Dermis blood vessel endothelial cell (primary cell): ENCODE measurements around the gene SSTR5. TPM values are rescaled to one million over a fixed set of nuclear protein-coding genes. Genes with fewer than 3 reads are reported as not detected.
"Not testable (repeated sequence)": the region's sequence is repeated elsewhere in the genome, so short reads cannot be mapped to it uniquely, and the experiment has no call there.

Experiments used
- DNase-seq: peaks from one replicate; pipeline ENCODE4 v3.0.0; 2010
- total RNA-seq: library from RNA; depleted of rRNA; stranded (reverse); fragments of >200 nt; gene quantifications from 2 replicates; pipeline ENCODE4 v1.2.3, GENCODE V29; 2014

SSTR5 gene
- total RNA-seq, 1 donor from 2014 or later, result 0.17 TPM

DNA sequence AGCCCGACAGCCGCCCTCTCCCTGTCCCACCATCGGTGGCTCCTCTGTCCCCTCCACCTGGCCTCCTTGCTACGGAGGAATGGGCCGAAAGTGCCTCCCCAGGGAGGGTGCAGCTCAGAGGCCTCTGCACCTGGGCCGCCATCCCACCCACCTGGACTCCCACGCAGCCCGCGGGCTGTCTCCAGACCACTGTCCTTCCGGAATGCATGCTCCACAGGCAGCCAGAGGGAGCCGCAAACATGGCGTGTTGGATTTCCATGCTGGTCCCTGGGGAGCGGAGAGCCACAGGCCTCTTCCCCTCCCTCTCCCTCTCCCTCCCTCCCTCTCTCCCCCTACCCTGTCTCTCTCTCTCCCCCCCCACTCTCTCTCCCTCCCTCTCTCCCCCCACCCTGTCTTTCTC is 3.0 kb downstream of the SSTR5 start:
- DNase-seq, result no peak

DNA sequence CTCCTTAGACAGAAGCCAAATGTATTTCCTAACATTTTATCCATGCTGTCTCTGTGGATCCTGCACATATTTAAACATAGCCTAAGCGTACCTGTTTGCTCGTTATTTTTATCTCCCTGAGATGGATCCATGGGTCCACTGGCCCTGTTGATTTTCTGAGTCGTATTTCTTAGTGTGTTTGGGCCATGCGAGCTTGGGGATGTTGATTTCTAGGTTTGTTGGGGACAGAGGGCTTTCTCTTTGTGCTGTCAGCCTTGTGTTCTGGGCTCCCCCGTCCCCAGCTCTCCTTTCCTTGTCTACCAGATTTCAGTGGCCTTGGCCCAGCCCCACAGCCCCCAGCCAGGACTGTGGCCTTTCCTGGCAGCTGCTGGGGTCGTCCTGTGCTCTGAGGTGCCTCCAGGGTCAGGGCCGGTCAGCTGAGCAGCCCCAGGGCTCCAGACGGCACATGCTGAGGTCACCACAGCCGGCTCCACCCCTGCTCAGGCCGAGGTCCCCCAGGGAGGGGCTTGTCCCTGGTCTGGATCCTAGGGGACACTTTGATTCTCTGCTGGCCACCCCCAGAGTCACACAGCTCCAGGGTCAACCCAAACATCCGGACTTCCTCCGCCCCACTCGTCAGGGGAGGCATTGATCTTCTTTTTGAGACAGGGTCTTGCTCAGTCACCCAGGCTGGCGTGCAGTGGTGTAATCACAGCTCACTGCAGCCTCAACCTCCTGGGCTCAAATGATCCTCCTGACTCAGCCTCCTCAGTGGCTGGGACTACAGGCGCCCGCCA is 4.4 kb downstream of the SSTR5 start:
- DNase-seq, result no peak

GRCh38 chr16:1077877-1078578 is 5.5 kb downstream of the SSTR5 start:
- no peak for DNase-seq

GRCh38 chr16:1078579-1079021 is 6.1 kb downstream of the SSTR5 start:
- peak; percentile 86 for DNase-seq

GRCh38 chr16:1079341-1079740 is 6.8 kb downstream of the SSTR5 start:
- DNase-seq, result no peak

- no peak for DNase-seq
These were observed 7.4 kb downstream of the SSTR5 start for GRCh38 chr16:1079786-1080525.

DNA sequence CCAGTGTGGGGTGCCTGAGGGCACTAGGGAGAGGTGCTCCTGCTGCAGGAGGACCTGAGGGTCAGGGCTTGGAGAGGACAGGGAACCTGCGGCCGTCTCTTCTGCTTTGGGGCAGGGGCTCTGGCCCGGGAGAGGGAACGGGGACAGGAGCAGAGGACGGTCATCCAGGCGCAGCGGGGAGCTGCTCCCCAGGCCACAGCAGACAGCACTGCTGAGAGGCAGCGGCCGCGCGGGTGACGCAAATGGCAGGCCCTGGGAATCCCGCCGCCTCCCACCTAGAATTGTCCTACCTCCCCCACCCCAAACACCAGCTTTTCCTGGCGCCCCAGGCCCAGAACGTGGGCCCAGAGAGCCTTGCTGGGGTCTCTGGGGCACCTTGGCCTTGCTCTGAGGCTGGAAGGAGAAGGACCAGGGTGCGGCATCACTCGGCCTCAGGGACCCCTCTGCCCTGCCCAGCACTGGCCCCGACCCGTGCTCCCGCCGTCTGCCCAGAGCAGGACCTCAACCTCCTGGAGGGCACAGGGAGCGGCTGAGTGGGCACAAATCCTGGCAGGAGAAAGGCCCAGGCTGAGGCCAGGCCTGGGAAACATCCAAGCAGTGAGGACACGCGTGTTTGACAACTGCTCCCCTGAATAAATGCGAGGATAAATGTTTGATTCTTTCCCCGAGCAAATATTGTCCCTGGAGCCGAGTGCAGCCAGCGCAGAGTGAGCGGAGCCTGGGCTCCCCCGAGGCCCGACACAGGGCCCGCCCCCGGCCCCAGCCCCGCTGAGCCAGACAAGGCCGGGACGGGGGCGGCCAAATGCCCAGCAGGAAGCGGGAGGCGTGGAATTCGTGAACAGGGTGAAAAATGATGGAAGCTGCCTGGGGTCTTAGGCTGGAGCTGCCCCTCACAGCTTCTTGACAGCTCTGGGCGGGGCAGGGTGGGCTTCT is 8.5 kb downstream of the SSTR5 start:
- no peak for DNase-seq

GRCh38 chr16:1081734-1082265 is 9.3 kb downstream of the SSTR5 start:
- DNase-seq, result no peak

- peak; percentile 76 for DNase-seq
These were observed 9.9 kb downstream of the SSTR5 start for GRCh38 chr16:1082266-1082951.

- peak; percentile 28 for DNase-seq
These were observed 10.6 kb downstream of the SSTR5 start for GRCh38 chr16:1082952-1083675.

DNA sequence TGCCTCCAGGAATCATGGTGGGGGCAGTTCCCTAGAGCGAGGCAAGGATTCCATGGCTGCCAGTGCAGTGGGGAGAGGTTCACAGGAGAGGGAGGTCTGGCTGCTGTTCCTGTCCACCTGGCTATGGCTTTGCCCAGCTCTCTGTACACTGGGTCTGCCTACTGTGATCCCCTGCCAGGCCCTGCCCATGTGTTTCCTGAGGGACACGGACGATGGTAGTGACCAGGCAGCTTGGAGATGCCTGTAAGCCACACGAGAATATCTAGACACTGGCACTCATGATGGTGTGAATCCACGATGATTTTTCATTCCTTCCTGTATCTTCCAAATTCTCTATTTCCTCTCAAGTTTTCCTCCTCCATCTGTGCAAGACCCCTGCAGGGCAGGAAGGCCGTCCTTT is 12.4 kb downstream of the SSTR5 start:
- DNase-seq, result no peak

DNA sequence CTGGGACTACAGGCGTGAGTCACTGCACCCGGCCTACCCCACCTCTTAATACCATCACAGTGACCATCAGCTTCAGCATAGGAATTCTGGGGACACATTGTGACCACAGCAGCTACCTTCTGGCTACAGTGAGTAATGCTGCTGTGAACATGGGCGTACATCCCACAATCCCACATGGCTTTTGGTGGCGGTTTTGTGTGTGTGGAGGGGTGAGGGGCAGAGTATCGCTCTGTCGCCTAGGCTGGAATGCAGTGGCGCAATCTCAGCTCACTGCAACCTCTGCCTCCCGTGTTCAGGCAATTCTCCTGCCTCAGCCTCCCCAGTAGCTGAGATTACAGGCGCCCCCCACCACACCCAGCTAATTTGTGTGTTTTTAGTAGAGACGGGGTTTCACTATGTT is 13.9 kb downstream of the SSTR5 start:
- not testable (repeated sequence) for DNase-seq

GRCh38 chr16:1088295-1089170 is 16.0 kb downstream of the SSTR5 start:
- DNase-seq, result no peak

DNA sequence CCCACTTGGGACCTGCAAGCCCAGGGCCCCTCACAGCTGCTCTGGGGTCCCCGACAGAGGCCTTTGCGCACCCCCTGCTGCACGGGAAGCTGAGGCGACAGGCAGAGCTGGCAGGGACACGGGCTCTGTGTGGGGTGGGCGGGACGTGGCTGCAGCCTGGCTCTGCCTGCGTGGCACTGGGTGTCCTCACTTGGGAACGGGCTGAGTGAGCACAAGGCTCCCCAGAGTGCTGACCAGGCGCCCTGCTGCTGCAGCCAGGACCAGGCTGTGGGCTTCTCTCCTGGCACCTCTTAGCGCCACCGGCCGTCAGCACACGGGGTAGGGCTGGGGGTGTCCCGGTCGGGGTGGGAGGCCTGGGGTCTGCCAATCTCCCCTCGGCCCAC is 16.9 kb downstream of the SSTR5 start:
- DNase-seq, result no peak

- no peak for DNase-seq
These were observed 17.5 kb downstream of the SSTR5 start for GRCh38 chr16:1089822-1090619.

DNA sequence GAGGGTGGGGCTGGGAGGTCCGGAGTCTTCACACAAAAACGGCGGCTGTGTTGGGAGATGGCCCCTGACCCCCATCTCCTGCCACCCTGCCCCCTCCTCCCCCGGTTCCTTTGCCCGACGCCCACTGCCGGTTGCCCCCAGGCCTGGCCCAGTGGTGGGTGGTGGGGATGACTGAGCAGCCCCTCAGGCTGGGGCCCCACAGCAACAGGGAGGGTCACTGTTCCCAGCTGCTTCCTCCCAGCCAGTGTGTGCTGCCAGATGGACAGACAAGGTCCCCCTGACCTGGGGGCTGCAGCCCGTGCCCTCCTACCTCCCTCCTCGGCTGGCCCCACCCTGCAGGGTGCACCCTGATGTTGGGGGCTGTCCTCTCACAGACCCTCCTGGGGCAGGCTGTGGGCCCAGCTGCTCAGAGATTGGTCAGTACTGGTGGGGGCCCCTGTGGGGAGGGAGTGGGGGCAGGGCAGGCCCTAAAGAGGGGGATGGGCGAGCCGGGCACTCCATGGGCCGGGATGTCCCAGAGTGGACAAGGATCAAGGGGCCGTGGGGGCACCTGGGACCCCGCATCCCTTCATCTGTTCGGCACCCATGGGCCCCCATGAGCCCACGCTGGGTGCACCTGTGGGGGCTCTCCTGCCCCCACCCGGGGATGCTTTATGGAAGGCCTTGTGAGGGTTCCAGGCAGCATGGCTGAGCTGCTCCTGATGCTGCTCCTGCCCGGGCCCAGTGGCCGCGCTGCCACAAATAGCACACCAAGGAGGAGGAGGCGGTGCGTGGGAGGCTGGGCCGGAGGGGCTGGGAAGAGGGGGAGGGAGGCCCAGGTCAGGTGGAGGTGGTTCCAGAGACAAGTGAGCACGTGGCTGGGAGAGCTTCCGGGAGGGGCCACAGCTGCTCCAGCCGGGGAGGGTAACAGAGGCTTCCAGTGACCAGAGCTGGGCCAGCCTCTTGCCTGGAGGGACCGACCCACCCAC is 18.4 kb downstream of the SSTR5 start:
- DNase-seq, result no peak

GRCh38 chr16:1091992-1092552 is 19.5 kb downstream of the SSTR5 start:
- DNase-seq, result no peak
